CD14-positive monocyte (primary cell): ENCODE measurements around the gene PRELID3B. TPM values are rescaled to one million over a fixed set of nuclear protein-coding genes. Genes with fewer than 3 reads are reported as not detected.

Experiments
- DNase-seq, 3 donors: peaks; one replicate each; pipeline ENCODE4 v3.0.0-alpha.2; 2011 to 2022
- H2AFZ ChIP-seq: 2 replicates; pipeline ENCODE4 v1.6.0; 2012; ENCODE audit warnings: mild to moderate bottlenecking, low read depth, low read length, inconsistent platforms; ENCODE audit not compliant: insufficient read depth, poor library complexity, severe bottlenecking
- H3K27ac ChIP-seq, 2 donors: 1 replicate in 1 of 2; 2 replicates in 1 of 2; pipeline ENCODE4 v1.5.1; 2012 to 2013; ENCODE audit warnings: low read length in 2 of 2, control low read depth in 1 of 2, inconsistent platforms in 1 of 2, low read depth in 1 of 2, mild to moderate bottlenecking in 1 of 2
- H3K27me3 ChIP-seq, 2 donors: one replicate each; pipeline versions ENCODE4 v1.6.0 to v1.6.1; 2011 to 2013; ENCODE audit warnings: low read length in 2 of 2; ENCODE audit not compliant: control insufficient read depth in 2 of 2, insufficient read depth in 2 of 2
- H3K36me3 ChIP-seq, 2 donors: replicated peaks in 1 of 2; 1 replicate in 1 of 2; 2 replicates in 1 of 2; pipeline versions ENCODE4 v1.5.1 to v1.6.1; 2012 to 2013; ENCODE audit warnings: low read length in 2 of 2, control low read depth in 1 of 2, inconsistent platforms in 1 of 2, mild to moderate bottlenecking in 1 of 2; ENCODE audit not compliant: insufficient read depth in 2 of 2, control insufficient read depth in 1 of 2
- H3K4me1 ChIP-seq, 2 donors: 1 replicate in 1 of 2; 2 replicates in 1 of 2; pipeline versions ENCODE4 v1.5.1 to v1.6.1; 2012 to 2013; ENCODE audit warnings: low read length in 2 of 2, control low read depth in 1 of 2, inconsistent platforms in 1 of 2, mild to moderate bottlenecking in 1 of 2, moderate library complexity in 1 of 2; ENCODE audit not compliant: insufficient read depth in 2 of 2, control insufficient read depth in 1 of 2
- H3K4me2 ChIP-seq: replicated peaks from 2 replicates; pipeline ENCODE3; 2012; ENCODE audit warnings: low read length, moderate library complexity, mild to moderate bottlenecking; ENCODE audit not compliant: poor library complexity, severe bottlenecking; ENCODE audit errors: extremely low read depth
- H3K4me3 ChIP-seq, 3 experiments: fragments of 200-600 bp in 1 of 3; sonication (generic) in 1 of 3; replicated peaks in 1 of 3; 1 replicate in 2 of 3; 2 replicates in 1 of 3; pipeline ENCODE4 v1.5.1; 2011 to 2013; ENCODE audit warnings: low read length in 3 of 3, mild to moderate bottlenecking in 3 of 3, control low read depth in 2 of 3, low read depth in 2 of 3, inconsistent platforms in 1 of 3, moderate library complexity in 1 of 3
- H3K79me2 ChIP-seq: 2 replicates; pipeline ENCODE4 v1.6.0; 2012; ENCODE audit warnings: mild to moderate bottlenecking, control low read depth, inconsistent platforms, low read length, moderate library complexity; ENCODE audit not compliant: insufficient read depth
- H3K9ac ChIP-seq: 2 replicates; pipeline ENCODE4 v1.6.0; 2017; ENCODE audit warnings: low read length, mild to moderate bottlenecking; ENCODE audit not compliant: insufficient read depth, poor library complexity, severe bottlenecking
- H3K9me3 ChIP-seq, 2 donors: replicated peaks in 1 of 2; 1 replicate in 1 of 2; 2 replicates in 1 of 2; pipeline versions ENCODE4 v1.5.1 to v1.6.1; 2012 to 2013; ENCODE audit warnings: low read length in 2 of 2, control low read depth in 1 of 2; ENCODE audit not compliant: control insufficient read depth in 1 of 2, insufficient read depth in 1 of 2
- H4K20me1 ChIP-seq: 2 replicates; pipeline ENCODE4 v1.6.0; 2012; ENCODE audit warnings: mild to moderate bottlenecking, low read length, control low read depth, moderate library complexity; ENCODE audit not compliant: insufficient read depth
- H3K27ac Mint-ChIP-seq, 7 donors: one replicate each; pipeline ENCODE4 v1.8.0; 2020; ENCODE audit warnings: mild to moderate bottlenecking in 7 of 7, mixed read lengths in 7 of 7, moderate library complexity in 6 of 7, inconsistent platforms in 2 of 7
- H3K27me3 Mint-ChIP-seq, 3 donors: one replicate each; pipeline ENCODE4 v1.8.0; 2021 to 2022; ENCODE audit warnings: low read depth in 3 of 3, mild to moderate bottlenecking in 3 of 3, mixed read lengths in 3 of 3, moderate library complexity in 3 of 3, inconsistent platforms in 1 of 3
- H3K36me3 Mint-ChIP-seq, 2 donors: one replicate each; pipeline ENCODE4 v1.8.0; 2020; ENCODE audit warnings: mixed read lengths in 2 of 2, inconsistent platforms in 1 of 2, mild to moderate bottlenecking in 1 of 2
- H3K4me1 Mint-ChIP-seq: one replicate; pipeline ENCODE4 v1.8.0; 2020; ENCODE audit warnings: mild to moderate bottlenecking, mixed read lengths
- H3K4me3 Mint-ChIP-seq, 2 donors: one replicate each; pipeline ENCODE4 v1.8.0; 2020; ENCODE audit warnings: mild to moderate bottlenecking in 2 of 2, mixed read lengths in 2 of 2, moderate library complexity in 1 of 2
- H3K9me3 Mint-ChIP-seq, 7 donors: one replicate each; pipeline ENCODE4 v1.8.0; 2020 to 2022; ENCODE audit warnings: mixed read lengths in 7 of 7, mild to moderate bottlenecking in 6 of 7, moderate library complexity in 6 of 7, inconsistent platforms in 2 of 7
- CTCF ChIP-seq: fragments of 200-600 bp; IDR thresholded peaks from one replicate; pipeline ENCODE4 v1.8.0; 2022; ENCODE audit warnings: antibody characterized with exemption, mild to moderate bottlenecking
- WGBS: methylation state at CpG from one replicate; pipeline ENCODE4 v1.1.5; 2013; ENCODE audit warnings: missing lambda C conversion rate; ENCODE audit not compliant: insufficient coverage; 5-methylcytosine and 5-hydroxymethylcytosine counted together
- intact Hi-C, 2 donors: fragments of 100-400 bp; cut with micrococcal nuclease; formaldehyde crosslinking; loops; one replicate each; pipeline versions ENCODE4 v1.15.0 to v1.15.1; 2023
- polyA plus RNA-seq, 3 donors: library from polyadenylated mRNA; depleted of rRNA in 1 of 3; unstranded in 2 of 3; stranded (reverse) in 1 of 3; fragments of 300-500 nt in 2 of 3; fragments of >200 nt in 1 of 3; fragmentation: Illumina TruSeq in 2 of 3; gene quantifications; 1 replicate in 2 of 3; 2 replicates in 1 of 3; pipeline ENCODE4 v1.2.3, GENCODE V29; 2012 to 2021

The PRELID3B gene
- polyA plus RNA-seq, 3 donors = 16.9 to 21.0 (median 20.1) TPM

- Histone ChIP-seq H3K9ac (no peak overlapping the region), H2AFZ (no peak overlapping the region), H3K4me3 (no peak overlapping the region), H3K27ac (no peak overlapping the region), H3K79me2 (no peaks in the 10 kb centered on the region), H3K4me1 (peaks cover 12 to 19% of the 10 kb centered on the region in 2 donors), H3K9me3 (no peaks in the 10 kb centered on the region), H3K4me2 (no peak overlapping the region), H3K27me3 (no peaks in the 10 kb centered on the region), H3K36me3 (peaks cover 0 to 9% of the 10 kb centered on the region in 2 donors), H4K20me1 (peaks cover 12% of the 10 kb centered on the region)
- Mint-ChIP-seq H3K27me3 (peaks cover 8 to 20% (median 11%) of the 10 kb centered on the region in 3 donors), H3K9me3 (no peaks in the 10 kb centered on the region), H3K27ac (no peak overlapping the region), H3K4me1 (peaks cover 37% of the 10 kb centered on the region), H3K36me3 (peaks cover 27 to 39% of the 10 kb centered on the region in 2 donors), H3K4me3 (no peak overlapping the region)
- intact Hi-C loops = no loop called here
- TF ChIP-seq CTCF = no peak
- 99% methylated on average over 14 of the region's 16 CpGs for WGBS
- DNase-seq = no peak
These were observed 27.2 kb downstream of the PRELID3B start for GRCh38 chr20:59015411-59015810.

- Mint-ChIP-seq H3K9me3 (no peaks in the 10 kb centered on the region), H3K36me3 (peaks cover 27 to 39% of the 10 kb centered on the region in 2 donors), H3K27me3 (peaks cover 8 to 21% (median 11%) of the 10 kb centered on the region in 3 donors), H3K27ac (no peak overlapping the region), H3K4me1 (peaks cover 37% of the 10 kb centered on the region), H3K4me3 (peak overlapping the region in 1 of 2 donors; percentile 23)
- H3K79me2 ChIP-seq = no peaks in the 10 kb centered on the region
- H4K20me1 ChIP-seq = peaks cover 12% of the 10 kb centered on the region
- intact Hi-C loops = no loop called here
- no peak overlapping the region for H3K4me3 ChIP-seq
- no peak for TF ChIP-seq CTCF
- no peak overlapping the region for H2AFZ ChIP-seq
- peaks cover 0 to 9% of the 10 kb centered on the region in 2 donors for H3K36me3 ChIP-seq
- no peak overlapping the region for H3K9ac ChIP-seq
- H3K27me3 ChIP-seq = no peaks in the 10 kb centered on the region
- DNase-seq = no peak
- WGBS = 78% methylated on average over 17 of the region's 17 CpGs
- no peak overlapping the region for H3K27ac ChIP-seq
- peaks cover 12 to 19% of the 10 kb centered on the region in 2 donors for H3K4me1 ChIP-seq
- H3K9me3 ChIP-seq = no peaks in the 10 kb centered on the region
- no peak overlapping the region for H3K4me2 ChIP-seq
These were observed 27.8 kb downstream of the PRELID3B start for GRCh38 chr20:59014680-59015389.
